ENCODE results near the gene YJU2. TPM values are rescaled to one million over a fixed set of nuclear protein-coding genes. Genes with fewer than 3 reads are reported as not detected.
"Not testable (repeated sequence)": the region's sequence is repeated elsewhere in the genome, so short reads cannot be mapped to it uniquely, and the experiment has no call there.

Gene YJU2
- polyA plus RNA-seq, 1 donor, result 16.6 TPM

- DNase-seq, result no peak
Measured at GRCh38 chr19:4225885-4226284, 21.0 kb upstream of the YJU2 start.

GRCh38 chr19:4227771-4228170, 19.1 kb upstream of the YJU2 start:
- DNase-seq, result no peak

GRCh38 chr19:4228765-4229178, 18.1 kb upstream of the YJU2 start:
- DNase-seq, result no peak

GRCh38 chr19:4229179-4229931, 17.5 kb upstream of the YJU2 start, which contains the start of gene EBI3:
TSS of gene EBI3 (plus strand) at chr19:4229523. CDS start at chr19:4229551, 28 bp downstream.
- DNase-seq, result no peak

GRCh38 chr19:4230237-4230636, 16.6 kb upstream of the YJU2 start:
- not testable (repeated sequence) for DNase-seq

GRCh38 chr19:4231521-4231920, 15.4 kb upstream of the YJU2 start:
- DNase-seq, result not testable (repeated sequence)

GRCh38 chr19:4232139-4232538, 14.7 kb upstream of the YJU2 start:
- DNase-seq, result not testable (repeated sequence)

GRCh38 chr19:4232614-4233281, 14.1 kb upstream of the YJU2 start:
- DNase-seq, result no peak

GRCh38 chr19:4233282-4233853, 13.5 kb upstream of the YJU2 start:
- DNase-seq, result no peak

GRCh38 chr19:4234142-4234861, 12.6 kb upstream of the YJU2 start:
- DNase-seq, result no peak

GRCh38 chr19:4234862-4235201, 12.0 kb upstream of the YJU2 start:
- DNase-seq, result no peak

GRCh38 chr19:4237510-4237909, 9.4 kb upstream of the YJU2 start:
- DNase-seq, result not testable (repeated sequence)

GRCh38 chr19:4238831-4239230, 8.0 kb upstream of the YJU2 start:
- no peak for DNase-seq

GRCh38 chr19:4241824-4242430, 5.0 kb upstream of the YJU2 start:
- DNase-seq, result no peak

- not testable (repeated sequence) for DNase-seq
Measured at GRCh38 chr19:4245938-4246337, 942 bp upstream of the YJU2 start.

- DNase-seq, result no peak
Measured at GRCh38 chr19:4256563-4256962, 9.7 kb downstream of the YJU2 start.

- DNase-seq, result no peak
Measured at GRCh38 chr19:4257025-4257424, 10.1 kb downstream of the YJU2 start.

- no peak for DNase-seq
Measured at GRCh38 chr19:4258181-4258580, 11.3 kb downstream of the YJU2 start.

- no peak for DNase-seq
Measured at GRCh38 chr19:4260613-4261191, 13.8 kb downstream of the YJU2 start.

- DNase-seq, result no peak
Measured at GRCh38 chr19:4264812-4265211, 17.9 kb downstream of the YJU2 start.

- no peak for DNase-seq
Measured at GRCh38 chr19:4266253-4267000, 19.5 kb downstream of the YJU2 start.
